Hepatocyte (in vitro differentiated cells): ENCODE data around the gene ZNF558.

Experiments
- CTCF ChIP-seq: fragments of 200-600 bp; sonication (generic); IDR thresholded peaks from 2 replicates; pipeline ENCODE4 v1.5.1; 2016; ENCODE audit warnings: antibody characterized with exemption, mild to moderate bottlenecking; ENCODE audit not compliant: poor library complexity
- EZH2 ChIP-seq: fragments of 200-600 bp; sonication (generic); IDR thresholded peaks from 2 replicates; pipeline ENCODE4 v1.6.1; 2016; ENCODE audit warnings: antibody characterized with exemption, mild to moderate bottlenecking, borderline replicate concordance
- EZH2phosphoT487 ChIP-seq: fragments of 200-600 bp; sonication (generic); IDR thresholded peaks from one replicate; pipeline ENCODE4 v1.6.1; 2018; ENCODE audit warnings: antibody characterized with exemption, mild to moderate bottlenecking, low read depth, moderate library complexity; ENCODE audit not compliant: unreplicated experiment, severe bottlenecking

- TF ChIP-seq CTCF: no peak
- no peak for TF ChIP-seq EZH2phosphoT487
- no peak for TF ChIP-seq EZH2
Measured at GRCh38 chr19:8877854-8878705, 46.0 kb upstream of the ZNF558 start.
